Frontal cortex (tissue), 4 donors: ENCODE results near the gene PIGT. TPM values are rescaled to one million over a fixed set of nuclear protein-coding genes. Genes with fewer than 3 reads are reported as not detected.
A peak's percentile ranks its signal among the peaks of the same experiment; 100 is the strongest.
"Not testable (repeated sequence)": the region's sequence is repeated elsewhere in the genome, so short reads cannot be mapped to it uniquely, and the experiment has no call there.

Experiments used
- DNase-seq, 2 donors: peaks; one replicate each; pipeline ENCODE4 v3.0.0; 2012; ENCODE audit warnings: low spot score in 2 of 2
- FAIRE-seq: peaks from 2 replicates; lab custom pipeline; 2012; peaks lifted over from hg19 to GRCh38; lab: Jason Lieb, UNC
- small RNA-seq: library from RNA; depleted of rRNA; stranded (forward); fragments of <200 nt; gene quantifications from one replicate; pipeline ENCODE3, GENCODE V24; 2014
- total RNA-seq: library from RNA; depleted of rRNA; stranded (reverse); fragments of >200 nt; gene quantifications from one replicate; pipeline ENCODE4 v1.2.3, GENCODE V29; 2014
- donor health status: control.
- donor health status: control.
- donor health status: control.

PIGT gene
- total RNA-seq, 1 donor from 2014 or later = 10.2 TPM

DNA sequence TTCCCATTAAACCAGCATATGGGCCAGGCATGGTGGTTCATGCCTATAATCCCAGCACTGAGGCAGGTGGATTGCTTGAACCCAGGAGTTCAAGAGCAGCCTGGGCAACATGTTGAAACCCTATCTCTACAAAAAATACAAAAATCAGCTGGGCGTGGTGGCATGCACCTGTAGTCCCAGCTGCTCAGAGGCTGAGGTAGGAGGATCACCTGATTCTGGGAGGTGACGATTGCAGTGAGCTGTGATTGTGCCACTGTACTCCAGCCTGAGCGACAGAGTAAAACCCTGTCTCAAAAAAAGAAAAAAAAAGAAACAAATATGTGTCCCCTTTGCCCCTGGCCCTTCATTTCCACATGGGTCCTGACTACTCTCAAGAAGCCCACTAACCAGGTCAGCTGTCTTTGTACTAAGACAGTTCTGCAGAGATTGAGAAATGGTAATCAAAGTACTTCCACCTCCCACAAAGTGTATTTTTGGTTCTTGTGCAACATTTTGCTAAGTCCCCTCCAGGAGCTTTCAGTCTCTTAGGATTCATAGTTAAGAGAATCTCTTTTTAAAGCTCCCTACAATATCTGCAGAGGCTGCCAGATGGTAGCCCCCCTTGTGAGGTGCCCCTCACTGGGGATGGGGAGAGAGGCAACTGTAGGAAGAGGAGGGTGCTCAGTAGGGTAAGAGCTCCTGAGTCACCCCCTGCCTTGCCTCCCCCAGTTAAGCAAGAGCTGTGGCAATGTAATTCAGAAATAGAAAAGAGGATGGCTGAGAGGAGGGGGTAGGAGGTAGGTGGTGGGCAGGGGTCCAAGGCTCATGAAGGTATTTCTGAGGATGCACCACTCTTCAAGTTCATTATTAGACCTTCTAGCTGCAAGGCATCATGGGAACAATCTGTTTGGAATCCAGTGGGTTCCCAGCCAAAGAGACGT is 37.1 kb downstream of the PIGT start:
- FAIRE-seq (no peak), DNase-seq (no peak)

DNA sequence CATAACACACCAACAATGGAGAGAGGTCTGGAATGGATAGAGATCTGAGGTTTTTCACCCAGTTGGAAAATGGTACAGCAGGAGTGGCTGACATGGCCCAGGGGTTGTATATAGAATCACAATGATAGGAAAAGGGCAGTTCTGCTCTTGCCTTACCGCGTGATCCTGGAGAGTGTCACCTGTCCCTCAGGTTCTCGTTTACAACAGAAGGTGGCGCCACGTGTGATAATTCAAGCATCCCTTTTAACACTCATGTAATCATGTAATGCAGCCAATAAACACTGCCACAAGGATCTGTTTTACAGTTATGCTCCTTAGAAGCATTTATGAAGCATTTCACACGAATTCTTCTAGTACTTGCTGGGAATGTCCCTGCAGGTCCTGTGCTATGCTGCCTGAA is 40.7 kb downstream of the PIGT start:
- DNase-seq (no peak), FAIRE-seq (no peak)

DNA sequence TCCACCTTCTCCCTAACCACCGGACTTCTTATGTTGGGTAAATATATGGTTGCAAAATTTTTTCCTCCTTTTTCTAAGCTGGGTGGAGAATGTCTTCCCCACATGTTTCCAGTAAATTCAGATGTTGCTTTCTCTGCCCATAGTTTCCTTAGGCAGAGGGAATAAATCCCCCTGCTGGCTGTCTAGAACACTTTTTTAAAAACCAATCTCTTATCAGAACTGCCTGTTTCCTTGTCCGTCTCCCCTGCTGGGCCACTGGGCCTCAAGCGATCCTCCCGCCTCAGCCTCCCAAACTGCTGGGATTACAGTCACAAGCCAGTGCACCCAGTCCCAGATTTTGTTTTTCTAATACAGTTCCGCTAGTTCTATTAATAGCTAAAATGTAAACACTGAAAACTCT is 43.7 kb downstream of the PIGT start:
- FAIRE-seq = no peak
- DNase-seq = no peak

DNA sequence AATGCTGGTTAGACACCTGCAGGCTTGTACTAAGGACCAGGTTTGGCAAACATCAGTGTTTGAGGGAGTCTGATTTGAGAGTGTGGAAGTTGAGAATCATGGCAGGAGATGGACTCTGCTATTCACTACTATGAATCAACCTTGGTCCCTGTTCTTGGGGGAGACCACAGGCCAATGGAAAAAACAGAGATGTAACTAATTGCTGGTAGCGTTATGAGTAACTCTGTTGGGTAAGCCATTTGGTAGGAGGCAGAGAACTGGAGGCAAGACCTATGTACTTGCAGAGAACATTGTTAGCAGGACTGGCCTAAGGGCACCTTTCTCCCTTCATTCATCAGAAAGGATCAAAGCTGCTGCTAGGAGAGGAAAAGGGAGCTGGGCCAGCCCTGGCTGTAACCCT is 45.3 kb downstream of the PIGT start:
- DNase-seq (no peak), FAIRE-seq (no peak)

DNA sequence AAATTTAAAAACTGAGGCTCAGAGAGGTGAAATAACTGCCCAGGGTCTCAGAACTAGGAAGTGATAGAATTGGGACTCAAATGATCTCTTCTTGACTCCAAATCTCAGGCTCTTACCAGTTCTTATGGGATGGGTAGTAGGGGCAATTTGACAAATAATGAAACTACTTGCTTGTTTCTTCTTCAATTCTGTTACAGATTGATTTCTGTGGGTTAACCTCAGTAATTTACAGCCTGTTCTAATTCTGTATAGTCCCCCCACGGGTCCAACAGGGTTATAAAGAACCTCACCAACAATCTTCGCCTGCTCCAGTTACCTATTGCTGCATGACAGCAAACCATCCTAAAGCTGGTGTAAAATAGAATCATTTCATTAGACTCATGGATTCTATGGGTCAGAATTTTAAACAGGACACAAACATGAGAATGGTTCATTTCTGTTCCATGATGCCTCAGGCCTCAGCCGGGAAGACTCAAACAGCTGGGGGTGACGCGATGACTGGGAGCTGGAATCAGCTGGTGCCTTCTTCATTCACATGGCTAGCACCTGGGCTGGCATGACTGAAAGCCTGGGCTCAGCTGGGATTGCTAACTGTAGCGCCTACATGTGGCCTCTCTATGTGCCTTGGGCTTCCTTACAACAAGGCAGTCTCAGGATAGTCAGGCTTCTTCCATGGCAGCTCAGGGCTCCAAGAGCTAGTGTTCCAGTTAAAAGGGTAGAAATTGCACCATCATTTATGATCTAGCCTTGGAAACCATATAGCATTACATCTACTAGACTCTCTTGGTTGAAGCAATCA is 47.0 kb downstream of the PIGT start:
- DNase-seq = no peak
- FAIRE-seq = no peak

GRCh38 chr20:45463709-45464108 is 47.8 kb downstream of the PIGT start:
- FAIRE-seq (no peak), DNase-seq (no peak)

DNA sequence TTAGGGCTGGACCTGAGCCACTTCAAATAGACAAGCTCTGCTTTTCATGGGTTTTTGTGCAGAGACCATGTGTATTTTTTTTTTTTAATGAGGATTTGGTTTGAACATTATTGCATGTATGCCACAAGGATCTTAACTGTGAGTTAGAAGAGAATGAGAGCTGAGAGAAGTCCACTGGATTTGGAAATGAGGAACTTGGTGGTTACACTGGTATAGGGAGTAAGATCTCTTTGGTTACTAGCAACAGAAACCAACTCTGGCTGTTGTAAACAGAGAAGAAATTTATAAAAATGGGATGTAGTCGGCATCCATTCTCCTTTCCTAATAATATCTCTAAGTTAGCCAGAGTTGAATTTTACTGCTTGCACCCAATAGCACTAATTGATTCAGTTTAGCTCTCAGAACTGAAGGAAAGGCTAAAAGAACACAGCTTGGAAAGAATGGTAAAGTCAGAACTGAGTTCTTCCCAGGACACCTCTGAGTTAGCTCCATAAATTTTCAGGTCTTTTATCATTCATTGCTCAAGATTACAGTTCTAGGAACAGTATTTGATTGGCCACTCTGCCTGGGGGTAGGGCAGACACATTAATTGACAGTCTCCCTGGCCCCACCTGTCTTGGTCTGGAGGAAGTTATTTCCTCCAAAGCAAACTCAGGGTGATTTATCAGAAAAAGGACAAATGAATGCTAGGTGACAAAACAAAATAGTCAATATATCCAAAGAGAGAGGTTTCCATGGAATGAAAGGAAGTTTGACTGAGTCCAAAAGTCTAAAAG is 49.7 kb downstream of the PIGT start:
- no peak for DNase-seq
- no peak for FAIRE-seq

GRCh38 chr20:45467172-45467571 is 51.2 kb downstream of the PIGT start:
- FAIRE-seq (no peak), DNase-seq (no peak)

- no peak for DNase-seq
Measured at GRCh38 chr20:45467861-45468260, 51.9 kb downstream of the PIGT start.

DNA sequence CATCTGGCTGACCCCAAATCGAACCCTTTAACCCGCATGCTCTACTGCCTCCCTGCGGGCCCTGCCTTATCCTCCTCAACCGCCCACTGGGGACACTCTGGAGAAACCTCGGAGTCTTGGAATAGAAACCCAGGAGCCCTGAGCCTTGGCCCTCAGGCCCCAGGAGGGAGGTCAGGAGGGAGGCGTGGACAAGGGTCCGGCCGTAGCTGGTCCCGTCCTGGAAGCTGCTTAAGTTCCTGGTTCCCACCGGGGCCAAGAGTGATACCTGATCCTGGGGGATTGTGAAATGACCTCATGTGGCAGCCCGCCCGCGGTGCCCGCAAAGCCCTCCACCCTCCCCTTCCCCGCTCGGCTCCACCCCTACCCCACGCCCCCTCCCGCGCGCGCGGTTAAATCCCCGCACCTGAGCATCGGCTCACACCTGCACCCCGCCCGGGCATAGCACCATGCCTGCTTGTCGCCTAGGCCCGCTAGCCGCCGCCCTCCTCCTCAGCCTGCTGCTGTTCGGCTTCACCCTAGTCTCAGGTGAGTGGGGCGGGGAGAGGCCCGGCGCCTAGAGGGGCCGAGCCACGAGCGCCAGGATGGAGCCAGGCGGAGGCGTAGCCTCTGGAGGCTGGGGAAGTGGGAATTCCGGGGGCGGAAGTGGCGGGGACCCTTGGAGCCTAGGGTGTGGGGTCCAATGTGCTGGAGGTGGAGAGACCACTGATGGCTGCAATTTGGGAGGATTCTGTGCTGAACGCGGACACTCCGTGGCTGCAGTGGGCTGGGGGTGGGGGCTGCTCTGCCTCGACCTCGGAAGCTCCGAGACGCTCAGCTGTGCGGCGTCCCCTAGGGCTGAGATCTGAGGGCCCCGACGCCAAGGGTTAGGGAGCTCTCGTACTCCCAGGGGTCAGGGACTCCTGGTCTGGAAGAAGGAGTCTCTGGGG is 53.7 kb downstream of the PIGT start, which contains the start of gene WFDC2:
Gene WFDC2, plus strand, starts transcription at position 418 of the 926 bp plus-strand sequence. Its CDS starts 29 bp downstream, at position 447.
- DNase-seq (no peak), FAIRE-seq (no peak)

More at GRCh38 chr20:45467861-45468260, 51.9 kb downstream of the PIGT start:
- FAIRE-seq = no peak

- DNase-seq (peak in 1 of 2 donors; percentile 38), FAIRE-seq (no peak)
Measured at GRCh38 chr20:45470262-45470931, 54.5 kb downstream of the PIGT start.

GRCh38 chr20:45470937-45471336 is 55.0 kb downstream of the PIGT start:
- FAIRE-seq (no peak), DNase-seq (no peak)

DNA sequence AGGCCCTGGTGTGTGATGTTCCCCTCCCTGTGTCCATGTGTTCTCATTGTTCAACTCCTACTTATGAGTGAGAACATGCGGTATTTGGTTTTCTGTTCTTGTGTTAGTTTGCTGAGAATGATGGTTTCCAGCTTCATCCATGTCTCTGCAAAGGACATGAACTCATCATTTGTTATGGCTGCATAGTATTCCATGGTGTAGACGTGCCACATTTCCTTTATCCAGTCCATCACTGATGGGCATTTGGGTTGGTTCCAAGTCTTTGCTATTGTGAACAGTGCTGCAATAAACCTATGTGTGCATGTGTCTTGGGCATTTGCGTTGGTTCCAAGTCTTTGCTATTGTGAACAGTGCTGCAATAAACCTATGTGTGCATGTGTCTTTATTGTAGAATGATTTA is 56.3 kb downstream of the PIGT start:
- DNase-seq, FAIRE-seq: not testable (repeated sequence)

Small RNA genes lying within 50 kb of the gene (small RNA-seq; reads per million reads assigned to genes)
- gene MIR6812 = not detected

Other genes with a start within 250 kb of the PIGT start
- gene PI3, start 241.2 kb upstream of the PIGT start, total RNA-seq = not detected
- gene SEMG1, start 209.1 kb upstream of the PIGT start, total RNA-seq = not detected
- not detected for gene SEMG2, start 194.8 kb upstream of the PIGT start, total RNA-seq
- 0.41 TPM for gene SLPI, start 161.6 kb upstream of the PIGT start, total RNA-seq
- gene RBPJL, start 109.3 kb upstream of the PIGT start, total RNA-seq = not detected
- under 0.01 TPM for gene MATN4, start 107.8 kb upstream of the PIGT start, total RNA-seq
- gene SDC4, start 67.7 kb upstream of the PIGT start, total RNA-seq = 0.82 TPM
- gene SYS1, start 53.0 kb upstream of the PIGT start, total RNA-seq = 25.7 TPM
- not detected for gene TP53TG5, start 37.8 kb upstream of the PIGT start, total RNA-seq
- 2.9 TPM for gene DBNDD2, start 7.9 kb upstream of the PIGT start, total RNA-seq
- 3.3 TPM for gene WFDC2, start 53.6 kb downstream of the PIGT start, total RNA-seq
- not detected for gene SPINT3, start 99.5 kb downstream of the PIGT start, total RNA-seq
- not detected for gene WFDC6, start 123.3 kb downstream of the PIGT start, total RNA-seq
- not detected for gene EPPIN, start 131.3 kb downstream of the PIGT start, total RNA-seq
- gene WFDC8, start 163.1 kb downstream of the PIGT start, total RNA-seq = not detected
- not detected for gene WFDC10A, start 213.6 kb downstream of the PIGT start, total RNA-seq
- not detected for gene WFDC9, start 215.1 kb downstream of the PIGT start, total RNA-seq